H1 (cell line): ENCODE data around the gene PLCB3. TPM values are rescaled to one million over a fixed set of nuclear protein-coding genes. Genes with fewer than 3 reads are reported as not detected.

Experiments
- CTCF ChIA-PET: fragments of 300-600 bp; sonication (Branson Sonifier 250); formaldehyde crosslinking; loops from one replicate; lab custom pipeline; 2021; ENCODE audit not compliant: partially characterized antibody; lab: Charles Lee
- POLR2A ChIA-PET: fragments of 300-600 bp; sonication (Branson Sonifier 250); formaldehyde crosslinking; loops from one replicate; lab custom pipeline; 2021; ENCODE audit warnings: inconsistent platforms; ENCODE audit not compliant: partially characterized antibody; lab: Charles Lee
- DNase-seq, 2 experiments: peaks; one replicate each; pipeline versions ENCODE4 v3.0.0 to v3.0.0-alpha.2; 2010 to 2022; ENCODE audit warnings: low spot score in 2 of 2, low read depth in 1 of 2, mixed read lengths in 1 of 2
- FAIRE-seq: peaks from 2 replicates; lab custom pipeline; 2011; peaks lifted over from hg19 to GRCh38; lab: Jason Lieb, UNC
- H2AFZ ChIP-seq: 2 replicates; pipeline ENCODE4 v1.8.1; 2012; ENCODE audit warnings: low read length, inconsistent platforms
- H2AK5ac ChIP-seq: 2 replicates; pipeline ENCODE4 v1.6.1; 2013; ENCODE audit warnings: low read depth, low read length
- H2BK120ac ChIP-seq: replicated peaks from 2 replicates; pipeline ENCODE3; 2013; ENCODE audit warnings: low read depth, low read length, inconsistent platforms
- H2BK12ac ChIP-seq: 2 replicates; pipeline ENCODE4 v1.6.1; 2013; ENCODE audit warnings: low read depth, low read length
- H2BK15ac ChIP-seq: 2 replicates; pipeline ENCODE4 v1.6.1; 2013; ENCODE audit warnings: low read length
- H2BK20ac ChIP-seq: 2 replicates; pipeline ENCODE4 v1.6.1; 2013; ENCODE audit warnings: low read length
- H2BK5ac ChIP-seq: 2 replicates; pipeline ENCODE4 v1.6.1; 2013; ENCODE audit warnings: low read depth, low read length
- H3K14ac ChIP-seq: 2 replicates; pipeline ENCODE4 v1.6.1; 2013; ENCODE audit warnings: inconsistent platforms; ENCODE audit not compliant: insufficient read length
- H3K18ac ChIP-seq: 2 replicates; pipeline ENCODE4 v1.6.1; 2013; ENCODE audit warnings: low read length; ENCODE audit errors: extremely low read depth
- H3K23ac ChIP-seq: 2 replicates; pipeline ENCODE4 v1.6.1; 2013; ENCODE audit warnings: inconsistent platforms; ENCODE audit not compliant: insufficient read length
- H3K23me2 ChIP-seq: 2 replicates; pipeline ENCODE4 v1.6.1; 2013; ENCODE audit warnings: low read depth, low read length
- H3K27ac ChIP-seq: 2 replicates; pipeline ENCODE4 v1.6.1; 2011; ENCODE audit warnings: low read depth, low read length, inconsistent platforms
- H3K27me3 ChIP-seq, 4 experiments: replicated peaks in 1 of 4; 1 replicate in 1 of 4; 2 replicates in 3 of 4; pipeline versions ENCODE4 v1.6.1 to v1.8.1; 2011 to 2013; ENCODE audit warnings: low read length in 3 of 4, mild to moderate bottlenecking in 3 of 4, inconsistent platforms in 2 of 4, mixed read lengths in 2 of 4, moderate library complexity in 1 of 4; ENCODE audit not compliant: control insufficient read depth in 3 of 4, insufficient read depth in 3 of 4; ENCODE audit errors: extremely low read depth in 1 of 4
- H3K36me3 ChIP-seq, 4 experiments: 2 replicates each; pipeline versions ENCODE4 v1.6.1 to v1.8.1; 2011 to 2013; ENCODE audit warnings: mild to moderate bottlenecking in 4 of 4, low read length in 3 of 4, moderate library complexity in 2 of 4, control low read depth in 1 of 4, inconsistent platforms in 1 of 4; ENCODE audit not compliant: insufficient read depth in 4 of 4, control insufficient read depth in 2 of 4
- H3K4ac ChIP-seq: replicated peaks from 2 replicates; pipeline ENCODE3; 2013; ENCODE audit warnings: low read length, low read depth, mixed read lengths, inconsistent platforms; ENCODE audit not compliant: insufficient read length
- H3K4me1 ChIP-seq, 4 experiments: replicated peaks in 1 of 4; 1 replicate in 1 of 4; 2 replicates in 3 of 4; pipeline versions ENCODE4 v1.6.1 to v1.8.1; 2011 to 2013; ENCODE audit warnings: low read length in 3 of 4, inconsistent platforms in 2 of 4, mixed read lengths in 1 of 4; ENCODE audit not compliant: insufficient read depth in 4 of 4, control insufficient read depth in 3 of 4
- H3K4me2 ChIP-seq, 2 experiments: 2 replicates each; pipeline versions ENCODE4 v1.6.1 to v1.8.1; 2011 to 2013; ENCODE audit warnings: low read depth in 2 of 2, low read length in 2 of 2, control low read depth in 1 of 2, inconsistent platforms in 1 of 2, mild to moderate bottlenecking in 1 of 2; ENCODE audit not compliant: insufficient read depth in 1 of 2
- H3K4me3 ChIP-seq, 4 experiments: fragments of 200-600, 300-600 bp in 1 of 4; sonication (generic), shearing (Covaris generic), sonication (Bioruptor Twin) in 1 of 4; 2 replicates each; pipeline versions ENCODE4 v1.5.1 to v1.8.1; 2011 to 2016; ENCODE audit warnings: low read length in 4 of 4, low read depth in 3 of 4, control low read depth in 2 of 4, inconsistent platforms in 2 of 4, mild to moderate bottlenecking in 2 of 4, mixed read lengths in 1 of 4, moderate library complexity in 1 of 4; ENCODE audit not compliant: insufficient read depth in 2 of 4; ENCODE audit errors: extremely low read depth in 1 of 4
- H3K56ac ChIP-seq: replicated peaks from 2 replicates; pipeline ENCODE3; 2013; ENCODE audit warnings: low read depth, mild to moderate bottlenecking, mixed read lengths, low read length, inconsistent platforms; ENCODE audit not compliant: insufficient read length
- H3K79me1 ChIP-seq: 2 replicates; pipeline ENCODE4 v1.6.1; 2013; ENCODE audit warnings: low read depth, low read length, control low read depth
- H3K79me2 ChIP-seq, 2 experiments: 2 replicates each; pipeline versions ENCODE4 v1.6.1 to v1.8.1; 2012 to 2013; ENCODE audit warnings: low read length in 2 of 2, mild to moderate bottlenecking in 2 of 2, inconsistent platforms in 1 of 2; ENCODE audit not compliant: insufficient read depth in 2 of 2, control insufficient read depth in 1 of 2
- H3K9ac ChIP-seq, 4 experiments: replicated peaks in 1 of 4; 1 replicate in 1 of 4; 2 replicates in 3 of 4; pipeline versions ENCODE4 v1.6.1 to v1.8.1; 2011 to 2013; ENCODE audit warnings: low read depth in 3 of 4, low read length in 3 of 4, control low read depth in 2 of 4, mild to moderate bottlenecking in 2 of 4, moderate library complexity in 2 of 4, inconsistent platforms in 1 of 4; ENCODE audit errors: extremely low read depth in 1 of 4
- H3K9me3 ChIP-seq, 2 experiments: 2 replicates each; pipeline versions ENCODE4 v1.6.1 to v1.8.1; 2012 to 2013; ENCODE audit warnings: mild to moderate bottlenecking in 2 of 2, moderate library complexity in 2 of 2, control low read depth in 1 of 2, inconsistent platforms in 1 of 2, low read depth in 1 of 2, low read length in 1 of 2, mixed read lengths in 1 of 2; ENCODE audit not compliant: insufficient read depth in 2 of 2
- H4K20me1 ChIP-seq, 2 experiments: replicated peaks in 1 of 2; 2 replicates each; pipeline versions ENCODE3 to v1.8.1; 2011 to 2013; ENCODE audit warnings: inconsistent platforms in 2 of 2, low read length in 2 of 2, mild to moderate bottlenecking in 1 of 2; ENCODE audit not compliant: insufficient read depth in 2 of 2, control insufficient read depth in 1 of 2
- H4K5ac ChIP-seq: 2 replicates; pipeline ENCODE4 v1.6.1; 2013; ENCODE audit warnings: low read length, low read depth, mixed read lengths, inconsistent platforms; ENCODE audit not compliant: insufficient read length
- H4K8ac ChIP-seq: 2 replicates; pipeline ENCODE4 v1.8.0; 2013; ENCODE audit warnings: mild to moderate bottlenecking, moderate library complexity, low read length, inconsistent platforms; ENCODE audit not compliant: insufficient read depth; ENCODE audit errors: extremely low read depth
- H4K91ac ChIP-seq: replicated peaks from 2 replicates; pipeline ENCODE3; 2013; ENCODE audit warnings: low read length, mixed read lengths, inconsistent platforms; ENCODE audit not compliant: insufficient read length
- ATF3 ChIP-seq: IDR thresholded peaks from 2 replicates; pipeline ENCODE4 v1.6.1; 2011; ENCODE audit warnings: low read depth, mild to moderate bottlenecking, low read length; ENCODE audit not compliant: insufficient read depth
- WGBS, 2 experiments: shearing (Covaris generic) in 1 of 2; methylation state at CpG; one replicate each; pipeline versions ENCODE4 v1.1.6 to v1.1.7; 2013 to 2015; ENCODE audit warnings: low lambda C conversion rate in 2 of 2, mixed read lengths in 2 of 2, inconsistent platforms in 1 of 2, low coverage in 1 of 2, missing lambda C conversion rate in 1 of 2; ENCODE audit not compliant: insufficient replicate concordance in 2 of 2, insufficient coverage in 1 of 2, insufficient read length in 1 of 2; ENCODE audit errors: extremely low coverage in 1 of 2, missing lambda C conversion rate in 1 of 2; 5-methylcytosine and 5-hydroxymethylcytosine counted together
- polyA plus RNA-seq, 7 experiments: library from polyadenylated mRNA; depleted of rRNA in 3 of 7; stranded (reverse) in 5 of 7; unstranded in 2 of 7; fragments of >200 nt in 5 of 7; fragments of 200-250 nt in 2 of 7; gene quantifications; 1 replicate in 5 of 7; 2 replicates in 1 of 7; 4 replicates in 1 of 7; pipeline versions ENCODE4 v1.2.1 to v1.2.3, GENCODE V29; 2011 to 2013; ENCODE audit warnings: missing spikeins in 2 of 7, mixed read lengths in 2 of 7
- total RNA-seq: library from RNA; stranded (reverse); fragmentation: NEBNext Ultra II Directional; extraction: Animal tissue kit (Norgen Biotek cat#: 25700); gene quantifications from 2 replicates; pipeline ENCODE4 v1.2.1, GENCODE V29; 2021

PLCB3 gene
- total and polyA plus RNA-seq, 2 of the 8 experiments (the other 6 are each of a cell fraction or from before 2014, with no cell fraction given): 47.2 to 104 TPM

- Histone ChIP-seq H3K18ac (peak overlapping the region; percentile 20), H3K27ac (peak overlapping the region; percentile 69; the same call in 1 of the 2 replicates), H3K9ac (no peak overlapping the region), H3K9me3 (no peaks in the 10 kb centered on the region), H2AK5ac (peak overlapping the region; percentile 18; the same call in 1 of the 2 replicates), H3K14ac (no peak overlapping the region), H3K56ac (peak overlapping the region; percentile 1), H4K20me1 (peaks cover 6 to 15% of the 10 kb centered on the region in 2 experiments), H3K4me2 (peak overlapping the region; percentile 73 to 99), H3K79me2 (peaks cover 6 to 37% of the 10 kb centered on the region in 2 experiments; a peak in 3 of 4 replicates), H3K23ac (no peak overlapping the region), H2BK20ac (peak overlapping the region; percentile 88), H2BK120ac (peak overlapping the region; percentile 1), H3K79me1 (peaks cover 9% of the 10 kb centered on the region), H3K4me1 (peaks cover 0 to 47% (median 35%) of the 10 kb centered on the region in 4 experiments; a peak in 6 of 7 replicates), H3K36me3 (peaks cover 0 to 8% (median 1%) of the 10 kb centered on the region in 4 experiments; a peak in 3 of 8 replicates), H3K4ac (peak overlapping the region; percentile 10), H3K23me2 (peaks cover 20% of the 10 kb centered on the region), H2BK15ac (peak overlapping the region; percentile 97), H2BK12ac (peak overlapping the region; percentile 82; the same call in 1 of the 2 replicates), H2BK5ac (peak overlapping the region; percentile 88; the same call in 1 of the 2 replicates), H2AFZ (no peak overlapping the region), H3K27me3 (no peaks in the 10 kb centered on the region), H4K8ac (no peak overlapping the region), H4K91ac (peak overlapping the region; percentile 59), H4K5ac (peak overlapping the region; percentile 14), H3K4me3 (peak overlapping the region in 2 of 4 experiments; percentile 5 to 63; a peak in 2 of 8 replicates)
- CTCF ChIA-PET: interaction anchor here (0.5 to 10.0 kb wide), 10 partner anchors 12 to 104 kb away, joined by 3 to 102 read pairs (median 6); partner anchors contain the start of genes CATSPERZ, ESRRA and FERMT3
- no peak for FAIRE-seq
- POLR2A ChIA-PET: interaction anchor here (0.7 to 13.1 kb wide), 13 partner anchors 6 to 69 kb away, joined by 3 to 352 read pairs (median 7); partner anchors contain the start of genes DNAJC4, ESRRA, FKBP2 and KCNK4
- no peak for TF ChIP-seq ATF3
- DNase-seq: peak in 1 of 2 experiments; percentile 58
- 85% methylated on average over 4 of the region's 4 CpGs; no CpG with 5 or more reads in 1 of the 2 experiments for WGBS, 2 experiments
Observed at GRCh38 chr11:64249038-64249437, 2.3 kb upstream of the PLCB3 start.
